GM19438 (cell line): ENCODE results near the gene EXOSC9.
A peak's percentile ranks its signal among the peaks of the same experiment; 100 is the strongest.

Experiments used
- ATAC-seq: cut with Tn5 transposase; IDR thresholded peaks from one replicate; pipeline ENCODE4 v1.9.1; 2021; ENCODE audit warnings: low read depth; ENCODE audit not compliant: unreplicated experiment

The EXOSC9 gene

GRCh38 chr4:121822796-121823504 lies 21.8 kb downstream of the EXOSC9 start:
- peak; percentile 43 for ATAC-seq

GRCh38 chr4:121823505-121824170 lies 22.5 kb downstream of the EXOSC9 start, which contains the start of gene CCNA2:
Gene CCNA2 (minus strand): TSS chr4:121823883. CDS start chr4:121823628, 255 bp downstream.
- peak; percentile 91 for ATAC-seq

- no peak for ATAC-seq
Measured at GRCh38 chr4:121824171-121824527, 23.0 kb downstream of the EXOSC9 start.

- ATAC-seq = no peak
Measured at GRCh38 chr4:121824950-121825349, 23.8 kb downstream of the EXOSC9 start.

GRCh38 chr4:121827853-121828252 lies 26.7 kb downstream of the EXOSC9 start:
- no peak for ATAC-seq

- ATAC-seq = no peak
Measured at GRCh38 chr4:121829511-121829910, 28.4 kb downstream of the EXOSC9 start.

- ATAC-seq = no peak
Measured at GRCh38 chr4:121838136-121838535, 37.0 kb downstream of the EXOSC9 start.

- ATAC-seq = no peak
Measured at GRCh38 chr4:121842862-121843261, 41.7 kb downstream of the EXOSC9 start.

- no peak for ATAC-seq
Measured at GRCh38 chr4:121846662-121847061, 45.5 kb downstream of the EXOSC9 start.

GRCh38 chr4:121851354-121851753 lies 50.2 kb downstream of the EXOSC9 start:
- ATAC-seq = no peak

GRCh38 chr4:121860121-121860520 lies 59.0 kb downstream of the EXOSC9 start:
- ATAC-seq = no peak

GRCh38 chr4:121861426-121861825 lies 60.3 kb downstream of the EXOSC9 start:
- no peak for ATAC-seq

GRCh38 chr4:121863799-121864198 lies 62.7 kb downstream of the EXOSC9 start:
- ATAC-seq = no peak
